Rectal smooth muscle tissue (tissue), 1 donor: ENCODE data around the gene ZNF586.
A peak's percentile ranks its signal among the peaks of the same experiment; 100 is the strongest.
"Not testable (repeated sequence)": the region's sequence is repeated elsewhere in the genome, so short reads cannot be mapped to it uniquely, and the experiment has no call there.

Experiments
- H3K27ac ChIP-seq: one replicate; pipeline ENCODE4 v1.7.0; 2013; ENCODE audit warnings: low read depth, low read length, inconsistent platforms
- H3K27me3 ChIP-seq: one replicate; pipeline ENCODE4 v1.7.0; 2013; ENCODE audit warnings: low read length; ENCODE audit not compliant: control insufficient read depth, insufficient read depth
- H3K36me3 ChIP-seq: one replicate; pipeline ENCODE4 v1.7.0; 2013; ENCODE audit warnings: low read length; ENCODE audit not compliant: control insufficient read depth, insufficient read depth
- H3K4me1 ChIP-seq: one replicate; pipeline ENCODE4 v1.7.0; 2013; ENCODE audit warnings: low read length; ENCODE audit not compliant: control insufficient read depth, insufficient read depth
- H3K4me3 ChIP-seq: one replicate; pipeline ENCODE4 v1.7.0; 2013; ENCODE audit warnings: low read length
- H3K9ac ChIP-seq: one replicate; pipeline ENCODE4 v1.7.0; 2013; ENCODE audit warnings: low read length

The ZNF586 gene

DNA sequence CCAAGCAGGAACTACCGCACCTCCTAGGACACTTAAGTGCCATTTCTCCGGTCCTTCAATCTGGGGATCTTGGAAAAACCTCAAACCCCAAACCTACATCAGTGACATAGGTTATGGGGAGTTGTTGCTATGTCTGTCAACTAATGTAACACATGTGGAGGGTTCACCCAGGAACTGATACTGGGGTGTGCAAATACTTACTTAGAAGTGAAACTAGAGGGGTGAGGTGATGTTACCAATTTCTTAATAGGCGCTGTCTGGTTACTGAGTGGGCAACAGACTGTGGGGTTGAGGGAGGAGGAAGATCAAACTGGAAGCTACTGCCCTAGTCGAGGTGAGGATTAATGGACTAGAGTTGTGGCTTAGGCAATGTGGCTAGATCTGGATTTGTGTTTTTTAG is 1.9 kb downstream of the ZNF586 start:
- no peaks in the 10 kb centered on the region for H3K27me3 ChIP-seq
- peak overlapping the region; percentile 4 for H3K4me3 ChIP-seq
- peaks cover 2% of the 10 kb centered on the region for H3K4me1 ChIP-seq
- no peak overlapping the region for H3K9ac ChIP-seq
- H3K27ac ChIP-seq: no peak overlapping the region
- peaks cover 21% of the 10 kb centered on the region for H3K36me3 ChIP-seq

DNA sequence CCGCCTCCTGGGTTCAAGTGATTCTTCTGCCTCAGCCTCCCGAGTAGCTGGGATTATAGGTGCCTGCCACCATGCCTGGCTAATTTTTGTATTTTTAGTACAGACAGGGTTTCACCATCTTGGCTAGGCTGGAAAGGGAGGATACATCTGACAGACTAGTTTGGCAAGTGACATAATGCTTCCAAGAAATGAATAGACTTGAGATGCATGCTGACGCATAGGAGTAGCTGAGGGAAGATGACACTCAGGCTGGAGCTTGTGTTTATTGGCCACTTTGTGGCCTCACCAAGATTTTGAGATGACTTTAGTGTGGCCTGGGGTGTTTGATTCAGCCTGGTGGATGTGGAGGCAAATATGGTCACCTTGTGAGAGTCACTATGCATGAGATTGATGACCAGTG is 4.0 kb downstream of the ZNF586 start:
- Histone ChIP-seq H3K27ac (no peak overlapping the region), H3K36me3 (peaks cover 34% of the 10 kb centered on the region), H3K4me1 (peaks cover 2% of the 10 kb centered on the region), H3K9ac (no peak overlapping the region), H3K27me3 (no peaks in the 10 kb centered on the region), H3K4me3 (no peak overlapping the region)

DNA sequence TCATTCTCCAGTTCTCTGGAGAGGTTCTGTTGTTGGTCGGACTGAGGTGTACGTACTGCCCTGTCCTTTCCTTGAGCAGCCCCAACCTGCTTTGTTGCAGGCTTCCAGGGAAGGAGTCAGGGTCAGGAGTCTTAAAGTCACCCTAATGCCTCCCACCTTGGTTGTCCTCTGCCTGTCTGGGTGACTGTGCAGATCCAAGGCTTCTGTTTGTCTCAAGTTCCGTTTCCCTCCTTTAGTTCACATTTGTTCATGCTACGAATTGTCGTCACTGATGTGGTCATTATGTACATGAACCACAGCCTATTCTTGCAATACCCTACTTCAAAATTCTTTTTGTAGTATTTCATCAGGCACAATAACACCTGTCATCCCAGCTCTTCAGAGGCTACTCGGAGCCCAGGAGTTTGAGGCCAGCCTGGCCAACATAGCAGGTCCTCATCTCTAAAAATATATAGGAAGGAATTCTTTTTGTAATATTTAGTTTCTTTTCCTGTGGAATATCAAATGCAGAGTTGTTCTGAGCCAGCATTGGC is 7.4 kb downstream of the ZNF586 start:
- no peaks in the 10 kb centered on the region for H3K27me3 ChIP-seq
- no peak overlapping the region for H3K27ac ChIP-seq
- H3K4me3 ChIP-seq: no peak overlapping the region
- H3K36me3 ChIP-seq: peaks cover 54% of the 10 kb centered on the region
- no peaks in the 10 kb centered on the region for H3K4me1 ChIP-seq
- no peak overlapping the region for H3K9ac ChIP-seq

DNA sequence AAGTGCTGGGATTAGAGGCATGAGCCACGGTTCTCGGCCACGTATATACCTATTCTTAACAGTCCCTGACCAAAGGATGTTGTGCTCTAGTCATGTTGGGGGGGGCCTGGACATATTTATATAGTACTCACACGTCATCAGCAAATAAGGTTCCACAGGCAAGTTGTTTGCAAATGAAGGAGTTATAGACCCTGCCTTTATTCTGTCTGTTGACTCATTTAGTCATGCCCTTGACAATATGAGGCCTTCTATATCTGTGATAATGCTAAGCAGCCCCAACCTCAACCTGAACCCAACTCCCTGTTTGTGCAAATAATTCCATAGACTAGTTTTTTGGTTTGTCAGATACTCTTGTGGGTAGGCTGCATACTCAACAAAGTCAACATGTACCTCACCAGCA is 8.9 kb downstream of the ZNF586 start:
- Histone ChIP-seq H3K27ac (no peak overlapping the region), H3K4me1 (no peaks in the 10 kb centered on the region), H3K36me3 (peaks cover 47% of the 10 kb centered on the region), H3K9ac (no peak overlapping the region), H3K4me3 (no peak overlapping the region), H3K27me3 (no peaks in the 10 kb centered on the region)

DNA sequence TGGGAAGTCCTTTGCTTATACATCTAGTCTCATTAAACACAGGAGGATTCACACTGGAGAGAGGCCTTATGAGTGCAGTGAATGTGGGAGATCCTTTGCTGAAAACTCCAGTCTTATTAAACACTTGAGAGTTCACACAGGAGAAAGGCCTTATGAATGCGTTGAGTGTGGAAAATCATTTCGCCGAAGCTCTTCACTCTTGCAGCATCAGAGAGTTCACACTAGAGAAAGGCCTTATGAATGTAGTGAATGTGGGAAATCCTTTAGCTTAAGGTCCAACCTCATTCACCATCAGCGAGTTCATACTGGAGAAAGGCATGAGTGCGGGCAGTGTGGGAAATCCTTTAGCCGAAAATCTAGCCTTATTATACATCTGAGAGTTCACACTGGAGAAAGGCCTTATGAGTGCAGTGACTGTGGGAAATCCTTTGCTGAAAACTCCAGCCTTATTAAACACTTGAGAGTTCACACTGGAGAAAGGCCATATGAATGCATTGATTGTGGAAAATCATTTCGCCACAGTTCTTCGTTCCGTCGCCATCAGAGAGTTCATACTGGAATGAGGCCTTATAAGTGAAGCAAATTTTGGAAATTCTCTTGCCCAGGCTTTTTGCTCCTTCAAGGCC is 9.9 kb downstream of the ZNF586 start:
- H3K36me3 ChIP-seq: peaks cover 43% of the 10 kb centered on the region

DNA sequence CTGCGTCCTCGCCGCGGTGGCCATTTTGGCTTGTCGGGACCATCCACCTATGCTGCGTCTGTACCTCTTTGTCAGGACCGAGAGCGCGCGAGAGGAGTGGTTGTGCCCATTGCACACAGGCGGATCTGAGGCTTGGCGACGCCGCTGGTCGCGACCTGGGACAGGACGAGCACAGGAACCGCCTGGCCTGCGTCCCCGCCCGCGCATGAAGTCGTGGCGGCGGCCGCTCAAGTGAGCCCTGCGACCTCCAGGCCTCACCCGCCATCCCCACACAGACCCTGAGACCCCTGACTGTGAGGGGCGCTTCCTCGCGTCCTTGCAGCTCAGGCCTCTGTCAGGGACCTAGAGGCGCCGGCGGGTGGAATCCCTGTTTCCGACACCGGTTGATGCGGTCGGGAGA is 16.8 kb downstream of the ZNF586 start:
- Histone ChIP-seq H3K27me3 (no peaks in the 10 kb centered on the region), H3K27ac (no peak overlapping the region), H3K36me3 (peaks cover 15% of the 10 kb centered on the region), H3K4me3 (no peak overlapping the region), H3K4me1 (no peaks in the 10 kb centered on the region), H3K9ac (no peak overlapping the region)

More for the DNA sequence above, 9.9 kb downstream of the ZNF586 start:
- peak overlapping the region; percentile 9 for H3K4me3 ChIP-seq
- H3K27me3 ChIP-seq: no peaks in the 10 kb centered on the region
- H3K27ac ChIP-seq: no peak overlapping the region
- H3K9ac ChIP-seq: no peak overlapping the region
- H3K4me1 ChIP-seq: no peaks in the 10 kb centered on the region

DNA sequence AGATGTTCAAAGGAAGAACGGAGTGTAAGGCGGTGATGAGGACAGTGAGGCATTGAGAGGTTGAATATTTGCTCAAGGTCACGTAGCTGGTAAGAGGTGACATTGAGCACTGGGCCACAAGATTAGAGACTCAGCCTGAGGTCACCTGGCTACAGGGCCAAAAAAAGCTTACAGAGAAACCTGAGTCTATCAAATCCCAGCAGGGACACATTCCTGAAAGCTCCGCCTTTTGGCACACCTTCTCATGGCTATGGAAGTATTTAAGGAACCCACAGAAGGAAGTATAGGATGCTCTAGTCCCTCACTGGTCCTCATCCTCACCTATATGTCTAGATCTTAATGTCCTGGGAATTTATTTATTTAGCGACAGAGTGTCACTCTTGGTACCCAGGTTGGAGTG is 17.4 kb downstream of the ZNF586 start:
- no peak overlapping the region for H3K4me3 ChIP-seq
- H3K9ac ChIP-seq: no peak overlapping the region
- no peak overlapping the region for H3K27ac ChIP-seq
- H3K4me1 ChIP-seq: no peaks in the 10 kb centered on the region
- H3K27me3 ChIP-seq: no peaks in the 10 kb centered on the region
- peaks cover 15% of the 10 kb centered on the region for H3K36me3 ChIP-seq

DNA sequence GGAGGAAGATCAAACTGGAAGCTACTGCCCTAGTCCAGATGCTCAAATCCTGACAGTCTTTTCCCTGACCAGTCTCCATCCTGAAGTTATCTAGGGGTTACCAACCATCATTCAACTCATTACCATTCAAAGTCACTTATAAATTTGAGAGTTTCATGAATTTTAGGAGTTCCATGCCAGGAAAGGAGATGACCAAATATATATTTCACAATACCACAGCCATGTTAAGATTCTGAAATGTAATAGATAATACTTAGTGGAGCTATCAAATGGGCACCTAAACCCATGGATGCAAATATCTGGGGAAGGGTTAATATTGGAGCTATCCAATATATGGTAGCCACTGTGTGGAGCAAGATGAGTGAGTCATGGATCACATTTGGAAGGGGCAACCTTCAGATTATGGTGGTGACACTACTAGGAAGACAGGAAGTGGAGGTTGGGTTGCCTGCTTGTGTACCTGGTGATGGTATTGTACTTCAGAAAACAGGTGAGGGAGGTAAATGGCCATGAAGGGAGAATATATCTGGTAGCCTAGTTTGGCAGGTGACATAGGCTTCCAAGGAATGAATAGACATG is 18.7 kb downstream of the ZNF586 start:
- no peak overlapping the region for H3K4me3 ChIP-seq
- H3K27me3 ChIP-seq: no peaks in the 10 kb centered on the region
- H3K36me3 ChIP-seq: peaks cover 15% of the 10 kb centered on the region
- H3K27ac ChIP-seq: no peak overlapping the region
- no peaks in the 10 kb centered on the region for H3K4me1 ChIP-seq
- no peak overlapping the region for H3K9ac ChIP-seq

DNA sequence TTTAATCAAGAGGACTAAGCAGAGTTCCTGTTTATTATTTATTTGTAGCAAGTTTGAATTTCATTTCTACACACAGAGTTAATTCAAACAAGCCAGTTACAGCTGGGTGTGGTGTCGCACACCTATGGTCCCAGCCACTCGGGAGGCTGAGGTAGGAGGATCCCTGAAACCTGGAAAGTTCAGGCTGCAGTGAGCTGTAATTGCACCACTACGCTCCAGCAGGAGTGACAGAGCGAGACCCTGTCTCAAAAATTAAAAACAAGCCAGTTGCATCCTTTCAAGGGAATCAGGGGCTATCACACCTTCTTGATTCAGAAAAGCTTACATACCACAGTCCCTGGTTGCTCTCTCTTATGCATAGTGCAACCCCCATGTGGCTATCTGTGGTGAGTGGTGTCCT is 19.8 kb downstream of the ZNF586 start:
- Histone ChIP-seq H3K9ac (no peak overlapping the region), H3K27me3 (no peaks in the 10 kb centered on the region), H3K36me3 (peaks cover 15% of the 10 kb centered on the region), H3K4me1 (no peaks in the 10 kb centered on the region), H3K4me3 (no peak overlapping the region), H3K27ac (no peak overlapping the region)

DNA sequence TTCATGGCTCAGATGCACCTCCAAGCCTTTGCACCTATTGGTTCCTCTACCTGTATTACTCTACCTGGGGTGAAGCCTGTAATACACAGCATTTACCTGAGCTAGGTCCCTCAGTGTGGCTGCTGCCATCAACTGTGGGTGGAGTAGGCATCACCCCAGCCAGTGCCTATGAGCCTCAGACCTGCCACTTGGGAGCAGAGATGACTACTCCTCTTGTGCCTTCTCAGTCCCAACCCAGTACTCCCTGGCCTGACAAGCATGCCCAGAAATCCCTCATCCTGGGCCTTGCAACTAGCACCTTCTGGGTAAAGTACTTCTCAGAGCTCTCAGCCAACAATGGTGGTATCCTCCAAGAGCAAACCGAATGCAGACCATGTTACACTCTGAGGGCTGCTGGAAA is 27.1 kb downstream of the ZNF586 start:
- not testable (repeated sequence) for H3K27me3 ChIP-seq, H3K36me3 ChIP-seq, H3K9ac ChIP-seq, H3K4me1 ChIP-seq, H3K4me3 ChIP-seq, H3K27ac ChIP-seq

DNA sequence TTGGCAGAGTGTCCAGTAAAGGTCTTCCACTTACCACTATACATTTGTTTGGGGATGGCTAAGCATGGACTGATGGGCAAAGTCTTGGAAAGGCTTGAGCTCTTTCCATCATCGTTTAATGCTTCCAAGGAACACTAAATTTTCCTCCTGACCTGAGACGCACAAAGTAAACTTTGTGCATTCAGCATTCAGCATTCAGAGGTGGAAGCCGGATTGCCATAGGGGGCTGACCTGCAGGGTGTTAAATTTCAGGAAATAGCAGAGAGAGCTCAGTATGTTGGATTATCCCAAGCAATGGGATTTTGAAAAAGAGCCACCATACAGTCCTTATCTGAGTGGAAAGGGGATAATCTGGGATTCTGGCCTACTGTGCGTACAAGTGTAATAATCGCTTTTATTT is 31.2 kb downstream of the ZNF586 start:
- H3K4me1 ChIP-seq: no peaks in the 10 kb centered on the region

DNA sequence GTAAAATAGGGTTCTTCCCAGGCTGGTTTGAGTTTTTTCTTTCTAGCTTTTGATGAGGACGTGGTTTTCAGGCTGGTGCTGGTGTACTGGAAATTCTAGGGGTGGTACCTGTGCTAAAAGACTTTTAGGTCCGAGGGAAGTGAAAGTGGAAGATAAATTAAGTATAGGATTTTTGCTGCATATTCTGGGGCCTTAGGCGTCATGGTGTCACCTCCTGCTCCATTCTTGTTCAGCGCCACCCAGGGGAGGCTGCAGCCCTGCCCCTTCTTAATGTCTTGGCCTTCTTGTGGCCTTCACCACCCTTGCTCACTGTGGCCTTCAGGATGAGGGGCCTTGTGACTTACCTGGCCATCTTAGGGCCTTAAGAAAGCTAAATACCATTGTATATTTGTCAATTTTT is 32.8 kb downstream of the ZNF586 start:
- H3K36me3 ChIP-seq: no peaks in the 10 kb centered on the region
- H3K27me3 ChIP-seq: no peaks in the 10 kb centered on the region
- no peak overlapping the region for H3K9ac ChIP-seq
- no peaks in the 10 kb centered on the region for H3K4me1 ChIP-seq
- H3K4me3 ChIP-seq: no peak overlapping the region
- H3K27ac ChIP-seq: no peak overlapping the region

More for the DNA sequence above, 31.2 kb downstream of the ZNF586 start:
- H3K27me3 ChIP-seq: no peaks in the 10 kb centered on the region
- H3K27ac ChIP-seq: no peak overlapping the region
- H3K4me3 ChIP-seq: no peak overlapping the region
- H3K36me3 ChIP-seq: peaks cover 3% of the 10 kb centered on the region
- no peak overlapping the region for H3K9ac ChIP-seq

DNA sequence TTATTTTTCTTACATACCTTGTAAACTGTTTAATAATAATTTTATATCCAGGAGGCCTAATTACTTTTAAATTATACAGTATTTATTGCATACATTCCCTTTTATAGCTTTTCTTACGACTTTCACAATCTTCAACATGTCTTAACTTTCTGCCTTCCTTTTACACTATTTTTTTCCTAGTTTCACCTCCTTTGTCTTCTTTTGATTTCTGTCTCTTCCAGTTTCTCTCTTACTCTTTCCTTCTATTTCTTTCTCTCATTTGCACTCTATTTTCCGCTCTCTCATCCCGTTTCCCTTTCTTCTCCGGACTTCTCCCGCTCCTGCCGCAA is 33.8 kb downstream of the ZNF586 start:
- Histone ChIP-seq H3K4me1 (no peaks in the 10 kb centered on the region), H3K9ac (peak overlapping the region; percentile 46), H3K4me3 (peak overlapping the region; percentile 64), H3K27me3 (no peaks in the 10 kb centered on the region), H3K27ac (peak overlapping the region; percentile 65), H3K36me3 (no peaks in the 10 kb centered on the region)
